ENCODE data around the gene SMAD3.

Gene SMAD3

GRCh38 chr15:67080900-67081431 is 15.6 kb downstream of the SMAD3 start:
- peak; percentile 47 for DNase-seq (ENCODE audit: low read depth, low spot score)

GRCh38 chr15:67082007-67082536 is 16.7 kb downstream of the SMAD3 start:
- peak; percentile 55 for DNase-seq (ENCODE audit: low read depth, low spot score)

- no peak for DNase-seq (ENCODE audit: low read depth, low spot score)
These were observed 17.8 kb downstream of the SMAD3 start for GRCh38 chr15:67083135-67083762.

- no peak for DNase-seq (ENCODE audit: low read depth, low spot score)
These were observed 19.2 kb downstream of the SMAD3 start for GRCh38 chr15:67084561-67084960.

GRCh38 chr15:67085237-67085817 is 19.9 kb downstream of the SMAD3 start:
- DNase-seq (ENCODE audit: low read depth, low spot score) = no peak

GRCh38 chr15:67085818-67086636 is 20.6 kb downstream of the SMAD3 start:
- DNase-seq (ENCODE audit: low read depth, low spot score) = no peak

DNA sequence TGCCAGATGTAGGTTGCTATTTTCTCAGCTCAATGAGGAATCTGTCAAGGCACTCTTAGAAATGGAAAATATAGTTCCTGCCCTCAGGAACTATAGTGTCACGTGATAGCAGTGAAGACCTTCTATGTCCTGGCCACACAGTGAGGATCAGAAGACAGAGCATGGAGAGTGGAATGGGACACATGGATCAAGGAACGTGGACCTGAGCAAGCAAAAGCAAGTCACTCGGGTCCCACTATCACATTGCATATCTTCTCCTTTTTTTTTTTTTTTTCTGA is 21.2 kb downstream of the SMAD3 start:
- DNase-seq (ENCODE audit: low read depth, low spot score) = no peak

DNA sequence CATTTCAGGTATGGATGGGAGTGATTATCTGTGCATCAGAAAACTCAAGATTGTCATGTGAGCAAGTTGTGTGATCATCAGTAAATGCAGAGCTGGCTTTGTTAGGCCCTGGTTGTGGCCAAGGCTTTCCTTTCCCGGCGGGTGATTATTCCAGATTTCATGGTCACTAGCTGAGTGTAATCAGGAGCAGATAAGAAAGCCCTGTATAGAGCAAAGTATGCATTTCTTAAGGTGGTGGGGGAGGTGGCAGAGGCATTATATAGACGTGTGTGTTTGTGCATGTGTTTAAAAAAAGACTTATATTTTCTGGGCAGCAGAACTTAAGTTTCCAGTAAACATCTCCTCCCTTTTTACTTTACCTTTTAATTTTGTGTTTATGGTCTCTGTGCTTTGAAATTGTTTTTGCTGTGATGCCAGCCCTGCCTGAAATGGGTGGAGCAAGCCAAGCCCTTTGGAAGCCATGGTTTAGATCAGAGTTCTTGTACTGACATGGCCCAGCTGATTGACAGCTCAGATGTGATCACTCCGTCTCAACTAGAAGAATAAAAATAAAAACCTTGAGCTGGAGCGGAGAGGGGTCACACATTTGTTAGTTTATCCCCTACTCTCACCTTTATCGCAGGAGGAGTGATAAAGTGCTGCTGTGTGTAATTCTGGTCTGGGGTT is 22.2 kb downstream of the SMAD3 start:
- DNase-seq (ENCODE audit: low read depth, low spot score) = no peak

GRCh38 chr15:67089217-67090193 is 24.1 kb downstream of the SMAD3 start:
- no peak for DNase-seq (ENCODE audit: low read depth, low spot score)

DNA sequence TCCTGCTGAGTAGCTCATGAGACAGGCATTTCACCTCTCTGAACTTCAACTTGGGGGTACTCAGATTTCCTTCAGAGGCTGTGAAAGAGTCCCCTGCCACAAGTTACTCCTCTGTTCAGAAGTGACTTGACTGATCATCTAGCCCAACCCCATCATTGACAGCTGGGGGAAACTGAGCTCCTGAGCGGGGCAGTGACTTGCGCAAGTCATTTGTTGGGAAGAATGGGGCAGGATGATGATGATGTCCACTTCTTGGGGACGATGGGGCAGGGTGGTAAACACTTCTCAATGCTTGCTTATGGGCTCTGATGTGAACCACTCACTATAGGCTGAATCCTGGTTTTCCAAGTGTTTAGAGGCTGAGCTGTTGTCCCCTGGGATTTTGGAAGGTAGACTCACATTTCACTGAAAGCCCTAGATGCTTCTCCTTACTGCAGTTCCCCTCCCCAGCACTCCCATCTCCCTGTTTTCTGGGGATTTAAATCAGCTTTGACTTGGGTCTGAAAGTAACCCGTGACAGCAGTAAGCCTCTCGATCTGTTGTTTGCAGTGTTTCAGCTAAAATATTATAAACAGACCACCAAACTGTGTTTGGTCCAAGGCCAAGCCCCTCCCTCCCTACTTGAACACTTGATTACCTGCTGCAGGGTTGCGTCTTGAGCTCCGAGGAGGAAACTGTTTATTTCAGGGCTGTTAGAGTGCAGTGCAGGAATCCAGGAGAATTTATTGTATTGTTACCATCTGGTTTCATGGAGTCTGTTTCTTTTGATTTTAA is 25.1 kb downstream of the SMAD3 start:
- no peak for DNase-seq (ENCODE audit: low read depth, low spot score)

DNA sequence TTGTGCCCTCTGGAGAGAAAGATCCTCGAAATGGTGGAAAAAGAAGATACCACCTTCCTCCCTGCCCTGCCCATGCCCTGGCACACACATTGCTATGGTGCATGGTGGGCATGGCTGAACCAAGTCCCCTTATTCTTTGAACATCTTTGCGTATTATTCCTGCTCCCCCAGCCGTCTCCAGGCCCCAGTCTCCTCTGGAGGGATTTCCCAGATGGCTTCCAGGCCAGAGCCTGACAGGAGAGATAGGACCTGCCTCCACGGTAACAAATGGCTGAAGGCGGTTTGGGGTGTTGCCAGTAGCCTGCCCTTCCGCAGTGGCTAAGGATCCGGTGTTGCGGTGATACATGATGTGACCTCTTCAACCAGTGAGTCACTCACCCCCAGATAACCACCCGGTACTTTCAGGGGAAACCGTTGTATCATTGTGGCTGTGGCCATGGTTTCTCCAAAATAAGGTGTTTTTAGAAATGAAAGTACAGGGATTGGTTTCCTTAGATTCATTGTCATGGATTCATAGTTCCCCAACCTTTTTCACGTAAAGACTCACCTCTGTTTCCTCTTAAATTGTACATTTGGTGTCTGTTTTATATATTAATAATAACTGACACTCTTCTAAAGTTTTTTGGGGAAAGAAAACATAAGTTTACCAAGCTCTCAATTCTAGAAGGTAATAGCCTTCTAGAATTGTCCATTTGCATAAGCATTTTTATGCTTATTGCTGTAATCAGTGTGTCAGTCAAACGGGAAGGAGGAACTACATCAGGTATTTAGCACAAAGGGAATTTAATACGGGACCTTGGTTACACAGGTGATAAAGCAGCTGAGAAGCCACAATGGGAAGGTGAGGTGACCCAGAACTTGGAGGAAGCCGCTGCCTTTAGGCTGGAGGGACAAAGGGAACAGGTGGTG is 25.9 kb downstream of the SMAD3 start:
- peak; percentile 39 for DNase-seq (ENCODE audit: low read depth, low spot score)

DNA sequence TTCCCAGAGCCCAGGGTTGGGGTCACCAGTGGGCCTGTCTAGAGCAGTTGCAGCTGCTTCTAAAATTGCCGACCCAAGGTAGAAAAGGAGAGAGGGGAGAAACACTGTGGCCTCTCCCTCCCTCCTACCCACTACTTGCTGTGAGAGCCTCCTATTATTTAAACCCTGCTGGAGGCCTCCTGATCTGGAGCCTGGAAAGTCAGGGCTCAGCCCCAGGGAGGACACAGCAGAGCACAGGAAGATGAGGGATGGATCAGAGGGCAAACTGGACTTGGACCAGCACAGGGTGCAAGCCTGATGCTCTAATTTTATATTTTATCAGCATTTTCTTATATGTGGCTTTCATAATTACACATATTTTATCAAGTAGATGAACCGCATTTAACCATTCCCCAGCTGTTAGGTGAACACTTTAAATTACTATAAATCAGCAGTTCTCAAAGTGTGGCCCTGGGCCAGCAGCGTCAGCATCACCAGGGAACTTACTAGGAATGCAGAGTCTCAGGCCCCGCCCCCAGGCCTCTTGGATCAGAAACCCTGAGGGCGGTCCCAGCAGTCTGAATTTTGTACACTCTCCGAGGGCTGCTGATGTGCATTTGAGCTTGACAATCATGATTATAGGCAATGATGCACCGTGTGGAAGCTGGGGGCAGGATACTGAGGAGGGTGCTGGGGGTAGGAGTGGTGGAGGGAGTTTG is 26.7 kb downstream of the SMAD3 start:
- DNase-seq (ENCODE audit: low read depth, low spot score) = no peak

- DNase-seq (ENCODE audit: low read depth, low spot score) = no peak
These were observed 27.5 kb downstream of the SMAD3 start for GRCh38 chr15:67092752-67093503.

GRCh38 chr15:67093504-67093862 is 28.1 kb downstream of the SMAD3 start:
- DNase-seq (ENCODE audit: low read depth, low spot score) = no peak

GRCh38 chr15:67094001-67094826 is 28.8 kb downstream of the SMAD3 start:
- DNase-seq (ENCODE audit: low read depth, low spot score) = no peak

DNA sequence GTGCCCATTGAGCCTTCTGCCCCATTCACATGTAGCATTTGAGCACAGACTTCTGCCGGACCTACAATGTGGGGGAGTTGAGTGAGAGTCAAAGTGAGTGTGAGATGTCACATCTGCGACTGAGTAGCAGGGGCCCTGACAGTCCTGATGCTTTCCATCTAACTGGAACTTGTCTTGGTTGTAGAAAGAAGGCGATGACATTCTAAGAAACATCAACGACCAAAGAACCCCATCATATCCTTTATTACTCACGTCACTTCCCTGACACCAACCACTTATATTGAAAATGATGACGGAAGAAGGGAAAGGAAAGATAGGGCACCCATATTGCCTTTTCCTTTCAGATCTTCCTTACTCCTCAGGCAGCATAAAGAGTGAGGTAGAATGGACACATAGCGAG is 30.5 kb downstream of the SMAD3 start:
- DNase-seq (ENCODE audit: low read depth, low spot score) = no peak
